ENCODE measurements around the gene B4GALT3.
A peak's percentile ranks its signal among the peaks of the same experiment; 100 is the strongest.

Gene B4GALT3

GRCh38 chr1:161201836-161202712, 24.8 kb upstream of the B4GALT3 start, which contains the start of gene NDUFS2:
NDUFS2 (plus strand) TSS chr1:161202367; CDS start chr1:161202386, 19 bp downstream.
- DNase-seq, result peak; percentile 99

GRCh38 chr1:161200992-161201835, 23.9 kb upstream of the B4GALT3 start:
- DNase-seq, result peak; percentile 47

GRCh38 chr1:161200421-161200991, 23.2 kb upstream of the B4GALT3 start:
- no peak for DNase-seq

- peak; percentile 21 for DNase-seq
These were observed 22.3 kb upstream of the B4GALT3 start for GRCh38 chr1:161199506-161200139.

GRCh38 chr1:161198897-161199431, 21.7 kb upstream of the B4GALT3 start, which contains the start of gene ADAMTS4:
ADAMTS4 (minus strand) TSS chr1:161199054; CDS start chr1:161198627, 427 bp downstream.
- DNase-seq, result peak; percentile 99

- DNase-seq, result peak; percentile 47
These were observed 21.0 kb upstream of the B4GALT3 start for GRCh38 chr1:161198194-161198896.

- no peak for DNase-seq
These were observed 20.4 kb upstream of the B4GALT3 start for GRCh38 chr1:161197560-161198193.

- peak; percentile 94 for DNase-seq
These were observed 19.5 kb upstream of the B4GALT3 start for GRCh38 chr1:161196521-161197451.

GRCh38 chr1:161196111-161196510, 18.8 kb upstream of the B4GALT3 start:
- no peak for DNase-seq

GRCh38 chr1:161195171-161195570, 17.9 kb upstream of the B4GALT3 start:
- no peak for DNase-seq

- no peak for DNase-seq
These were observed 16.4 kb upstream of the B4GALT3 start for GRCh38 chr1:161193561-161194235.

GRCh38 chr1:161192476-161193465, 15.5 kb upstream of the B4GALT3 start:
- peak; percentile 75 for DNase-seq

- no peak for DNase-seq
These were observed 14.7 kb upstream of the B4GALT3 start for GRCh38 chr1:161191971-161192370.

- no peak for DNase-seq
These were observed 13.7 kb upstream of the B4GALT3 start for GRCh38 chr1:161190962-161191521.

GRCh38 chr1:161189036-161189435, 11.7 kb upstream of the B4GALT3 start:
- DNase-seq, result no peak

GRCh38 chr1:161188381-161188780, 11.1 kb upstream of the B4GALT3 start:
- DNase-seq, result no peak

GRCh38 chr1:161187311-161187710, 10.0 kb upstream of the B4GALT3 start:
- DNase-seq, result no peak

Measured in fibroblast of skin of scalp (primary cell).